SK-N-SH (cell line): ENCODE measurements around the gene PHKG2. TPM values are rescaled to one million over a fixed set of nuclear protein-coding genes. Genes with fewer than 3 reads are reported as not detected.

Source experiments
- CTCF ChIA-PET: fragments of 300-600, 350-600 bp; formaldehyde crosslinking; extraction: SDS; loops from one replicate; lab custom pipeline; 2021; lab: Yijun Ruan, JAX
- POLR2A ChIA-PET: fragments of 350-600 bp; sonication (Branson Sonifier 250); formaldehyde crosslinking; extraction: SDS; loops from one replicate; lab custom pipeline; 2020; ENCODE audit warnings: antibody characterized with exemption, inconsistent platforms; lab: Yijun Ruan, JAX
- DNase-seq: peaks from one replicate; pipeline ENCODE4 v3.0.0; 2012
- H2AFZ ChIP-seq: fragments of 200-600 bp; sonication (generic); 2 replicates; pipeline ENCODE4 v1.8.1; 2016; ENCODE audit warnings: antibody characterized with exemption, mild to moderate bottlenecking, low read depth
- H3F3A ChIP-seq: fragments of 200-600 bp; sonication (generic); replicated peaks from 2 replicates; pipeline ENCODE3; 2016; ENCODE audit warnings: antibody characterized with exemption, mild to moderate bottlenecking; ENCODE audit not compliant: insufficient read depth
- H3K27ac ChIP-seq, 2 experiments: fragments of 200-500 bp in 1 of 2; fragments of 200-600 bp in 1 of 2; sonication (Bioruptor generic) in 1 of 2; sonication (generic), shearing (Covaris generic) in 1 of 2; 2 replicates each; pipeline versions ENCODE4 v1.5.1 to v1.6.1; 2014 to 2016; ENCODE audit warnings: low read depth in 2 of 2, inconsistent platforms in 1 of 2, low read length in 1 of 2, mild to moderate bottlenecking in 1 of 2, mixed read lengths in 1 of 2
- H3K27me3 ChIP-seq: fragments of 200-600 bp; sonication (generic), shearing (Covaris generic); 2 replicates; pipeline ENCODE4 v1.6.1; 2016; ENCODE audit warnings: mixed run types; ENCODE audit not compliant: insufficient read depth
- H3K36me3 ChIP-seq, 2 experiments: fragments of 200-500 bp in 1 of 2; fragments of 200-600 bp in 1 of 2; sonication (Bioruptor generic) in 1 of 2; sonication (generic) in 1 of 2; replicated peaks in 1 of 2; 2 replicates each; pipeline versions ENCODE3 to v1.5.1; 2014 to 2016; ENCODE audit warnings: low read length in 1 of 2, mild to moderate bottlenecking in 1 of 2; ENCODE audit not compliant: insufficient read depth in 2 of 2, control insufficient read depth in 1 of 2
- H3K4me1 ChIP-seq, 2 experiments: fragments of 200-500 bp in 1 of 2; fragments of 200-600 bp in 1 of 2; sonication (Bioruptor generic) in 1 of 2; sonication (generic), shearing (Covaris generic) in 1 of 2; 2 replicates each; pipeline versions ENCODE4 v1.5.1 to v1.6.1; 2014 to 2016; ENCODE audit warnings: low read depth in 1 of 2, low read length in 1 of 2, mixed run types in 1 of 2; ENCODE audit not compliant: insufficient read depth in 2 of 2, control insufficient read depth in 1 of 2
- H3K4me2 ChIP-seq: fragments of 200-600 bp; sonication (generic), shearing (Covaris generic); 2 replicates; pipeline ENCODE4 v1.6.1; 2017; ENCODE audit warnings: mixed run types
- H3K4me3 ChIP-seq, 2 experiments: fragments of 200-500 bp in 1 of 2; fragments of 200-600 bp in 1 of 2; sonication (Bioruptor generic) in 1 of 2; sonication (generic), shearing (Covaris generic) in 1 of 2; 2 replicates each; pipeline versions ENCODE4 v1.5.1 to v1.8.1; 2014 to 2016; ENCODE audit warnings: low read depth in 2 of 2, inconsistent platforms in 1 of 2, low read length in 1 of 2, mild to moderate bottlenecking in 1 of 2, mixed read lengths in 1 of 2, moderate library complexity in 1 of 2
- H3K79me2 ChIP-seq: fragments of 200-600 bp; sonication (generic); 2 replicates; pipeline ENCODE4 v1.8.1; 2017; ENCODE audit warnings: mild to moderate bottlenecking; ENCODE audit not compliant: insufficient read depth
- H3K9ac ChIP-seq: fragments of 200-600 bp; sonication (generic); 2 replicates; pipeline ENCODE4 v1.6.1; 2017; ENCODE audit warnings: mixed run types
- H3K9me2 ChIP-seq: fragments of 200-600 bp; sonication (generic); 2 replicates; pipeline ENCODE4 v1.6.1; 2017; ENCODE audit warnings: mixed run types
- H3K9me3 ChIP-seq: fragments of 200-600 bp; sonication (generic); 2 replicates; pipeline ENCODE4 v1.6.1; 2017; ENCODE audit warnings: mixed run types, mild to moderate bottlenecking, moderate library complexity
- H4K20me1 ChIP-seq: fragments of 200-600 bp; sonication (generic); 2 replicates; pipeline ENCODE4 v1.6.1; 2017; ENCODE audit warnings: mild to moderate bottlenecking, mixed run types; ENCODE audit not compliant: insufficient read depth
- CHD2 ChIP-seq: fragments of 150-350 bp; IDR thresholded peaks from 2 replicates; pipeline ENCODE4 v1.6.1; 2018; ENCODE audit warnings: low read length; ENCODE audit not compliant: partially characterized antibody
- CTCF ChIP-seq: fragments of 200-600 bp; sonication (generic); IDR thresholded peaks from 2 replicates; pipeline ENCODE4 v1.6.1; 2017; ENCODE audit warnings: antibody characterized with exemption, mild to moderate bottlenecking, moderate library complexity
- ELF1 ChIP-seq: IDR thresholded peaks from 2 replicates; pipeline ENCODE4 v1.4.0; 2012
- EP300 ChIP-seq, 2 experiments: IDR thresholded peaks; 2 replicates each; pipeline versions ENCODE4 v1.4.0 to v1.6.1; 2012; ENCODE audit warnings: borderline replicate concordance in 1 of 2, low read depth in 1 of 2, low read length in 1 of 2
- EZH2phosphoT487 ChIP-seq: fragments of 200-600 bp; sonication (generic); IDR thresholded peaks from 2 replicates; pipeline ENCODE4 v1.6.1; 2017; ENCODE audit warnings: low read depth, mixed run types, mild to moderate bottlenecking, antibody characterized with exemption, moderate library complexity, borderline replicate concordance
- FOSL2 ChIP-seq: IDR thresholded peaks from 2 replicates; pipeline ENCODE4 v1.4.0; 2012; ENCODE audit warnings: low read depth, mild to moderate bottlenecking, moderate library complexity, borderline replicate concordance
- FOXJ3 ChIP-seq: sonication (generic); formaldehyde crosslinking; IDR thresholded peaks from 2 replicates; pipeline ENCODE4 v1.5.1; 2020; ENCODE audit warnings: mild to moderate bottlenecking, missing genetic modification reagents
- FOXM1 ChIP-seq: IDR thresholded peaks from 2 replicates; pipeline ENCODE4 v1.4.0; 2012; ENCODE audit warnings: low read depth, mild to moderate bottlenecking
- GABPA ChIP-seq: IDR thresholded peaks from 2 replicates; pipeline ENCODE4 v1.4.0; 2012; ENCODE audit warnings: low read depth, mild to moderate bottlenecking
- GATA2 ChIP-seq: sonication (generic); formaldehyde crosslinking; IDR thresholded peaks from 2 replicates; pipeline ENCODE4 v1.5.0; 2020; ENCODE audit warnings: mild to moderate bottlenecking, missing genetic modification reagents
- IRF3 ChIP-seq: fragments of 150-350 bp; IDR thresholded peaks from 2 replicates; pipeline ENCODE4 v1.6.1; 2016; ENCODE audit warnings: mild to moderate bottlenecking, low read depth, low read length
- JUND ChIP-seq: IDR thresholded peaks from 2 replicates; pipeline ENCODE4 v1.4.0; 2012
- MAX ChIP-seq: IDR thresholded peaks from 2 replicates; pipeline ENCODE4 v1.4.0; 2012; ENCODE audit warnings: low read depth
- NRF1 ChIP-seq: IDR thresholded peaks from 2 replicates; pipeline ENCODE4 v1.6.1; 2012; ENCODE audit warnings: low read depth, mild to moderate bottlenecking, low read length
- POLR2AphosphoS5 ChIP-seq: IDR thresholded peaks from 2 replicates; pipeline ENCODE4 v1.6.1; 2012; ENCODE audit warnings: low read depth, low read length
- RAD21 ChIP-seq: IDR thresholded peaks from 2 replicates; pipeline ENCODE4 v1.6.1; 2012; ENCODE audit warnings: mild to moderate bottlenecking, low read length
- RCOR1 ChIP-seq: fragments of 150-350 bp; IDR thresholded peaks from 2 replicates; pipeline ENCODE4 v1.6.1; 2017; ENCODE audit warnings: antibody characterized with exemption, low read length
- RFX5 ChIP-seq: IDR thresholded peaks from 2 replicates; pipeline ENCODE4 v1.6.1; 2012; ENCODE audit warnings: mild to moderate bottlenecking, improper control_type of control experiment, low read length
- RXRA ChIP-seq: IDR thresholded peaks from 2 replicates; pipeline ENCODE4 v1.4.0; 2012; ENCODE audit warnings: low read depth, mild to moderate bottlenecking, borderline replicate concordance
- SIN3A ChIP-seq: IDR thresholded peaks from 2 replicates; pipeline ENCODE4 v1.6.1; 2012; ENCODE audit warnings: low read depth, mild to moderate bottlenecking, low read length, moderate library complexity, borderline replicate concordance
- SMC3 ChIP-seq: IDR thresholded peaks from 2 replicates; pipeline ENCODE4 v1.6.1; 2012; ENCODE audit warnings: low read depth, low read length, improper control_type of control experiment
- TAF1 ChIP-seq: IDR thresholded peaks from 2 replicates; pipeline ENCODE4 v1.6.1; 2012; ENCODE audit warnings: low read depth, mild to moderate bottlenecking, low read length, moderate library complexity, borderline replicate concordance
- USF1 ChIP-seq: IDR thresholded peaks from 2 replicates; pipeline ENCODE4 v1.4.0; 2012; ENCODE audit warnings: low read depth, borderline replicate concordance
- ZBTB33 ChIP-seq: IDR thresholded peaks from 2 replicates; pipeline ENCODE4 v1.4.0; 2012; ENCODE audit warnings: low read depth, borderline replicate concordance
- WGBS: methylation state at CpG from one replicate; pipeline ENCODE4 v1.1.6; 2017; ENCODE audit warnings: low lambda C conversion rate; 5-methylcytosine and 5-hydroxymethylcytosine counted together
- polyA plus RNA-seq, 3 experiments: library from polyadenylated mRNA; depleted of rRNA; stranded (reverse); fragments of >200 nt; gene quantifications; 2 replicates each; pipeline ENCODE4 v1.2.3, GENCODE V29; 2012

The PHKG2 gene
- polyA plus RNA-seq, 1 of the 3 experiments (the other 2 are of a cell fraction), result 45.8 TPM

GRCh38 chr16:30786936-30787612 is 38.8 kb downstream of the PHKG2 start, which contains the start of gene ZNF629 (continued):
- TF ChIP-seq USF1 (no peak), RXRA (no peak), CHD2 (no peak), RCOR1 (no peak), NRF1 (no peak), SIN3A (no peak), FOSL2 (no peak), FOXJ3 (CRISPR knock-in tag) (no peak), RAD21 (no peak), RFX5 (no peak), GABPA (peak; percentile 86), POLR2AphosphoS5 (peak; percentile 55), MAX (peak; percentile 56; the same call in 1 of the 2 replicates)

- TF ChIP-seq CHD2, result no peak
- TF ChIP-seq EP300 (IDR thresholded peaks at IDR 0.05; ENCODE audit: borderline replicate concordance in 1 of 2, low read depth in 1 of 2, low read length in 1 of 2), result no peak
- no peak for TF ChIP-seq RFX5
- no peak for TF ChIP-seq POLR2AphosphoS5
- no peak for TF ChIP-seq ELF1
- no peak for TF ChIP-seq FOSL2
- TF ChIP-seq ZBTB33, result no peak
- TF ChIP-seq GATA2 (CRISPR knock-in tag), result no peak
- TF ChIP-seq FOXJ3 (CRISPR knock-in tag), result no peak
- TF ChIP-seq SMC3, result no peak
- no peak for TF ChIP-seq CTCF
- TF ChIP-seq JUND, result no peak
- TF ChIP-seq IRF3, result no peak
- no peak for TF ChIP-seq TAF1
- no peak for TF ChIP-seq FOXM1
- TF ChIP-seq EZH2phosphoT487, result no peak
- Histone ChIP-seq H3K36me3 (peaks cover 0 to 21% of the 10 kb centered on the region in 2 experiments), H3K4me1 (peaks cover 6 to 17% of the 10 kb centered on the region in 2 experiments; a peak in 2 of 4 replicates), H3K9me2 (no peaks in the 10 kb centered on the region), H3K9me3 (no peaks in the 10 kb centered on the region), H3F3A (no peaks in the 10 kb centered on the region), H3K79me2 (peaks cover 44% of the 10 kb centered on the region), H3K4me2 (peak overlapping the region; percentile 100), H2AFZ (peak overlapping the region; percentile 98), H4K20me1 (no peaks in the 10 kb centered on the region), H3K27me3 (no peaks in the 10 kb centered on the region), H3K27ac (peak overlapping the region; percentile 63 to 92), H3K9ac (peak overlapping the region; percentile 96), H3K4me3 (peak overlapping the region; percentile 82 to 86)
- ChIA-PET CTCF (interaction anchor here (1.0 to 2.0 kb wide), 3 partner anchors 18 to 57 kb away, joined by 3 to 19 read pairs (median 4); no protein-coding TSS in a partner anchor), POLR2A (interaction anchor here (0.6 to 4.1 kb wide), 7 partner anchors 13 to 89 kb away, joined by 3 to 128 read pairs (median 5); no protein-coding TSS in a partner anchor)
- DNase-seq, result no peak
- 75% methylated on average over 11 of the region's 11 CpGs for WGBS
Observed at GRCh38 chr16:30787613-30788378, 39.6 kb downstream of the PHKG2 start.
